Lower leg skin (tissue), 4 donors: Measurements from ENCODE around the gene OGDH. TPM values are rescaled to one million over a fixed set of nuclear protein-coding genes. Genes with fewer than 3 reads are reported as not detected.
A peak's percentile ranks its signal among the peaks of the same experiment; 100 is the strongest.
"Not testable (repeated sequence)": the region's sequence is repeated elsewhere in the genome, so short reads cannot be mapped to it uniquely, and the experiment has no call there.

Source experiments
- DNase-seq, 2 donors: peaks; one replicate each; pipeline ENCODE4 v3.0.0-alpha.2; 2019; ENCODE audit warnings: low spot score in 2 of 2
- H3K4me3 ChIP-seq: fragments of 200-600 bp; sonication (generic); 2 replicates; pipeline ENCODE4 v1.5.1; 2017; ENCODE audit warnings: mild to moderate bottlenecking, low read depth; ENCODE audit not compliant: poor library complexity, severe bottlenecking
- POLR2A ChIP-seq, 2 donors: fragments of 450-650 bp; IDR thresholded peaks; one replicate each; pipeline ENCODE4 v1.6.1; 2016 to 2017; ENCODE audit warnings: antibody characterized with exemption in 2 of 2, mild to moderate bottlenecking in 1 of 2, moderate library complexity in 1 of 2
- WGBS, 2 donors: methylation state at CpG; one replicate each; pipeline ENCODE4 v1.1.5; 2018; 5-methylcytosine and 5-hydroxymethylcytosine counted together
- intact Hi-C: fragments of 100-400 bp; cut with DNase I; formaldehyde crosslinking; loops from one replicate; pipeline ENCODE4 v1.15.0; 2023; ENCODE audit warnings: low total_unique reads
- total RNA-seq, 4 donors: library from RNA; depleted of rRNA; stranded (reverse); fragments of >200 nt; gene quantifications; one replicate each; pipeline ENCODE4 v1.1.0, GENCODE V29; 2016
- TF ChIP-seq, protein P1 (sequence below), 3 donors: fragments of 450-650 bp; IDR thresholded peaks; one replicate each; pipeline ENCODE4 v1.5.1; 2016; ENCODE audit warnings: antibody characterized with exemption in 3 of 3, mild to moderate bottlenecking in 3 of 3, moderate library complexity in 2 of 3

The OGDH gene
- total RNA-seq, 4 donors from 2014 or later: 106 to 152 (median 126) TPM

GRCh38 chr7:44695756-44696155 is 89.3 kb downstream of the OGDH start:
- 52 to 78% methylated on average over 5 of the region's 5 CpGs for WGBS, 2 donors
- DNase-seq: no peak
- intact Hi-C loops: no loop called here
- TF ChIP-seq, protein P1, sequence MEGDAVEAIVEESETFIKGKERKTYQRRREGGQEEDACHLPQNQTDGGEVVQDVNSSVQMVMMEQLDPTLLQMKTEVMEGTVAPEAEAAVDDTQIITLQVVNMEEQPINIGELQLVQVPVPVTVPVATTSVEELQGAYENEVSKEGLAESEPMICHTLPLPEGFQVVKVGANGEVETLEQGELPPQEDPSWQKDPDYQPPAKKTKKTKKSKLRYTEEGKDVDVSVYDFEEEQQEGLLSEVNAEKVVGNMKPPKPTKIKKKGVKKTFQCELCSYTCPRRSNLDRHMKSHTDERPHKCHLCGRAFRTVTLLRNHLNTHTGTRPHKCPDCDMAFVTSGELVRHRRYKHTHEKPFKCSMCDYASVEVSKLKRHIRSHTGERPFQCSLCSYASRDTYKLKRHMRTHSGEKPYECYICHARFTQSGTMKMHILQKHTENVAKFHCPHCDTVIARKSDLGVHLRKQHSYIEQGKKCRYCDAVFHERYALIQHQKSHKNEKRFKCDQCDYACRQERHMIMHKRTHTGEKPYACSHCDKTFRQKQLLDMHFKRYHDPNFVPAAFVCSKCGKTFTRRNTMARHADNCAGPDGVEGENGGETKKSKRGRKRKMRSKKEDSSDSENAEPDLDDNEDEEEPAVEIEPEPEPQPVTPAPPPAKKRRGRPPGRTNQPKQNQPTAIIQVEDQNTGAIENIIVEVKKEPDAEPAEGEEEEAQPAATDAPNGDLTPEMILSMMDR (IDR thresholded peaks at IDR 0.05): no peak
- no peak for TF ChIP-seq POLR2A (IDR thresholded peaks at IDR 0.05)
- no peak overlapping the region for H3K4me3 ChIP-seq

DNA sequence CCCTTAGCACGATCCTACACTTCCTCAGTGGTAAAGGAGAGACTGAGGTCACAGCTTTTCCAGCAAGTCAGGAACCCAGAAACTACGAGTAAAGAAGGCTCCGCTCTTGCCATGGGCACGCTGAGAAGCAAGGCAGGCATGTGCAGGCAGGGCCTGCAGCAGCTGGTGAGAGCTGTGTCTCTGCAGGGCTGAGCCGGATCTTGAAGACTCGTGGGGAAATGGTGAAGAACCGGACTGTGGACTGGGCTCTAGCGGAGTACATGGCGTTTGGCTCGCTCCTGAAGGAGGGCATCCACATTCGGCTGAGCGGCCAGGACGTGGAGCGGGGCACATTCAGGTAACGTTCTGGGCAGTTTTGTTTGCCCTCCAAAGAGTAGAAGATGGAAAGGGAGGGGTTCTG is 90.3 kb downstream of the OGDH start:
- no peak for DNase-seq
- WGBS, 2 donors: 72 to 82% methylated on average over 15 of the region's 15 CpGs
- TF ChIP-seq, protein P1 (IDR thresholded peaks at IDR 0.05): no peak
- TF ChIP-seq POLR2A (IDR thresholded peaks at IDR 0.05): no peak
- intact Hi-C loops: no loop called here
- no peak overlapping the region for H3K4me3 ChIP-seq

DNA sequence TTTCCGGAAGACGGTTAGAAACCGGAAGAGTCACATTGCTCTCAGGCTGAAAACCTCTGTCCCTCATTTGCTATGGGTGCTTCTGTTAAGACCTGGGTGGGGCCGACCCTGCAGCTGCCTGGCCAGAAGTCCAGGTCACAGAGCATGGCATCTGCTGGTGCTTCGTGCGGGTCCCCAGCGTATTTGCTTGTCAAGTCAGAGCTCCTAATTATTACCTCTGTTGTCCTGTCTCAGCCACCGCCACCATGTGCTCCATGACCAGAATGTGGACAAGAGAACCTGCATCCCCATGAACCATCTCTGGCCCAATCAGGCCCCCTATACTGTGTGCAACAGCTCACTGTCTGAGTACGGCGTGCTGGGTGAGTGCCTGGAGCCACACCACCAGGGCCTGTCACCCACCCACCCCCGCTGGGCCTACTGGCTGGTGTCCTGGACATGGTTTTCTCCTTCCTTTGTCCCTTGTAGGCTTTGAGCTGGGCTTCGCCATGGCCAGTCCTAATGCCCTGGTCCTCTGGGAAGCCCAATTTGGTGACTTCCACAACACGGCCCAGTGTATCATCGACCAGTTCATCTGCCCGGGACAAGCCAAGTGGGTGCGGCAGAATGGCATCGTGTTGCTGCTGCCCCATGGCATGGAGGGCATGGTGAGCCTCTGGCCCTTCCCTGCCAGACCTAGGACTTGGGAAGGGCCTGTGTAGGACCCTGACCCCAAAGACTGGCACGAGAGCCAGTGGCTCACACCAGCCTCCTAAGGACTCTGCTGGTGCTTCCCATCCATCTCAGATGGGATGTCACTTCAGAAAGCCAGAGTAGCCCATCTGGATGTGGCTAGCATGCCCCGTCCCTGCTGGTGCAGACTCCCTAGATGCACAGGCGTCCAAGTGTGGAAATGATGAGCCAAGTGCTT is 91.0 kb downstream of the OGDH start:
- peak in 1 of 2 donors; percentile 54 for DNase-seq
- intact Hi-C loops: no loop called here
- 91% methylated on average over 19 of the region's 20 CpGs for WGBS, 2 donors

GRCh38 chr7:44698046-44698580 is 91.7 kb downstream of the OGDH start:
- no peak for DNase-seq
- intact Hi-C loops: no loop called here
- 97 to 98% methylated on average over 13 of the region's 13 CpGs for WGBS, 2 donors
- TF ChIP-seq, protein P1 (IDR thresholded peaks at IDR 0.05): no peak
- no peak for TF ChIP-seq POLR2A (IDR thresholded peaks at IDR 0.05)
- H3K4me3 ChIP-seq: no peak overlapping the region

More for the DNA sequence above, 91.0 kb downstream of the OGDH start:
- no peak for TF ChIP-seq POLR2A (IDR thresholded peaks at IDR 0.05)
- TF ChIP-seq, protein P1 (IDR thresholded peaks at IDR 0.05): no peak
- no peak overlapping the region for H3K4me3 ChIP-seq

GRCh38 chr7:44699598-44699997 is 93.2 kb downstream of the OGDH start:
- DNase-seq, intact Hi-C loops, H3K4me3 ChIP-seq: not testable (repeated sequence)
- 88% methylated on average over 2 of the region's 2 CpGs for WGBS, 2 donors

- DNase-seq: peak in 1 of 2 donors; percentile 42
- TF ChIP-seq, protein P1 (IDR thresholded peaks at IDR 0.05): no peak
- TF ChIP-seq POLR2A (IDR thresholded peaks at IDR 0.05): no peak
- 89 to 90% methylated on average over 8 of the region's 8 CpGs for WGBS, 2 donors
These were observed 93.9 kb downstream of the OGDH start for GRCh38 chr7:44700322-44700721.

DNA sequence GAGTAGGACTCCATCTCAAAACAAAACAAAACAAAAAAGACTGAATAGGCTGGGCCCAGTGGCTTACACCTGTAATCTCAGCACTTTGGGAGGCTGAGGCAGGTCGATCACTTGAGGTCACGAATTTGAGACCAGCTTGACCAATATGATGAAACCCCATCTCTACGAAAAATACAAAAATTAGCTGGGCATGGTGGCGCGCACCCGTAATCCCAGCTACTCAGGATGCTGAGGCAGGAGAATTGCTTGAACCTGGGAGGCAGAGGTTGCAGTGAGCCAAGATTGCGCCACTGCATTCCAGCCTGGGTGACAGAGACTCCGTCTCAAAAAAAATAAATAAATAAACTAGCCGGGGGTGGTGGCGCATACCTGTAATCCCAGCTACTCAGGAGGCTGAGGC is 97.0 kb downstream of the OGDH start:
- 91 to 95% methylated on average over 10 of the region's 10 CpGs for WGBS, 2 donors
- DNase-seq, H3K4me3 ChIP-seq, intact Hi-C loops: not testable (repeated sequence)

More at GRCh38 chr7:44700322-44700721, 93.9 kb downstream of the OGDH start:
- H3K4me3 ChIP-seq: no peak overlapping the region
- intact Hi-C loops: no loop called here
